Measurements from ENCODE around the gene TLE2. TPM values are rescaled to one million over a fixed set of nuclear protein-coding genes. Genes with fewer than 3 reads are reported as not detected.
"Not testable (repeated sequence)": the region's sequence is repeated elsewhere in the genome, so short reads cannot be mapped to it uniquely, and the experiment has no call there.

Gene TLE2
- total RNA-seq, 1 donor from 2014 or later: 48.0 TPM

GRCh38 chr19:2998642-2999041 is 30.4 kb downstream of the TLE2 start:
- DNase-seq (ENCODE audit: low spot score): no peak
- intact Hi-C loops (cut with DNase I): no loop called here

GRCh38 chr19:2997720-2998119 is 31.4 kb downstream of the TLE2 start:
- DNase-seq (ENCODE audit: low spot score): no peak
- intact Hi-C loops (cut with DNase I): no loop called here

DNA sequence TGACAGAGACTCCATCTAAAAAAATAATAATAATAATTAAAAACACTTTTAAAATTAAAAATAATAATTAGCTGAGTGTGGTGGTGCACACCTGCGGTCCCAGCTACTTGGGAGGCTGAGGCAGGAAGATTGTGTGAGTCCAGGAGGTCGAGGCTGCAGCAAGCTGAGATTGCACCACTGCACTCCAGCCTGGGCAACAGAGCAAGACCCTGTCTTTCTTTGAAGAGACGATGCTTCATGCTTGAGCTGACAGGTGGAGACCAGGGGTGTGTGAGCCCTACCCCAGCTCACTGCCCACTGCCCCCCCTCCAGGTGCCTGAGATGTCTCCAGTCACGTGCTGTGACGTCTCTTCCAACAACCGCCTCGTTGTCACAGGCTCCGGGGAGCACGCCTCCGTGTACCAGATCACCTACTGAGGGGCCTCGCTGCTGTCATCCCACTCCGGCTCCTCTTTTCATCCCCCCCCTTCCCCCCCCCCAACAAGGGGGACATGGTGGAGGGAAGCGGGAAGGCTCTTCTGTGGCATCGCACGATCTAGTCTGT is 34.4 kb downstream of the TLE2 start:
- DNase-seq (ENCODE audit: low spot score): no peak
- intact Hi-C loops (cut with DNase I): no loop called here

- intact Hi-C loops (cut with DNase I): no loop called here
These were observed 35.5 kb downstream of the TLE2 start for GRCh38 chr19:2993579-2993978.

DNA sequence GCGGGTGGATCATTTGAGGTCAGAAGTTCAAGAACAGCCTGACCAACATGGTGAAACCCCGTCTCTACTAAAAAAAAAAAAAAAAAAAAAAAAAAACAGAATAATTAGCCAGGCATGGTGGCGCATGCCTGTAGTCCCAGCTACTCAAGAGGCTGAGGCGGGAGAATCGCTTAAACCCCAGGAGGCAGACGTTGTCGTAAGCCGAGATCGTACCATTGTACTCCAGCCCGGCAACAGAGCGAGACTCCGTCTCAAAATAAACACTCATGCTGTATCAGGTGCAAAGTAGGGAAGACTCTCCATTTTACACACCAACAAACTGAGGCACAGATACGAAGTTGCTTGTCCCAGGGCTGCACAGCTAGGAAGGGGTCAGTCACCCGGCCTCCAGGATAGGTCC is 36.1 kb downstream of the TLE2 start:
- DNase-seq (ENCODE audit: low spot score): no peak
- intact Hi-C loops (cut with DNase I): no loop called here

More at GRCh38 chr19:2993579-2993978, 35.5 kb downstream of the TLE2 start:
- DNase-seq (ENCODE audit: low spot score): no peak

- DNase-seq (ENCODE audit: low spot score); intact Hi-C loops (cut with DNase I): not testable (repeated sequence)
These were observed 36.7 kb downstream of the TLE2 start for GRCh38 chr19:2992333-2992732.

DNA sequence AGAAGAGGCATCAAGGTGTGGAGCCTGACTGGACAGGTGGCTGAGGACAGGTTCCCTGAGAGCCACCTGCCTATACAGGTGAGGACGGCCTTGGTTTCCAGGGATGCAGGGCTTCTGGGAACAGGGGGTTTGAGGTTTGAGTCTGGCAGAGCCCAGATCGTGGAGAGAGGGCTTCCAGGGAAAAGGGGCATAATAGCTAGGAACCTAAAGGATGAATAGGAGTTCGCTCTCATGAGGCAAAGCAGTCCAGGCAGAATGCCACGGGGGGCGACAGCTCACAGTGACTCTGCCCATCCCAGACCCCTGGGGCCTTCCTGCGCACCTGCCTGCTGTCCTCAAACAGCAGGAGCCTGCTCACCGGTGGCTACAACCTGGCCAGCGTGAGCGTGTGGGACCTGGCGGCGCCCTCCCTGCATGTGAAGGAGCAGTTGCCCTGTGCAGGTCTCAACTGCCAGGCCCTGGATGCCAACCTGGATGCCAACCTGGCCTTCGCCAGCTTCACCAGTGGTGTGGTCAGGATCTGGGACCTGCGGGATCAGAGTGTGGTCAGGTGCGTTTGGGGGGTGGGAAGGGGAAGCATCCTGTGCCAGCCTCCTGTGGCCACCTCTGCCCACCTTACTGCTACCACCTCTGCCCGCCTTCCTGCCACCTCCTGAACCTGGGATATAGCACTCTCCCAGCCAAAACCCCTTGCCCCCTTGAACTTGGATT is 39.7 kb downstream of the TLE2 start:
- intact Hi-C loops (cut with DNase I): loop anchor here (5.0 kb wide), 1 partner anchor 38 kb away; the partner anchor contains the start of gene TLE2
- no peak for DNase-seq (ENCODE audit: low spot score)

DNA sequence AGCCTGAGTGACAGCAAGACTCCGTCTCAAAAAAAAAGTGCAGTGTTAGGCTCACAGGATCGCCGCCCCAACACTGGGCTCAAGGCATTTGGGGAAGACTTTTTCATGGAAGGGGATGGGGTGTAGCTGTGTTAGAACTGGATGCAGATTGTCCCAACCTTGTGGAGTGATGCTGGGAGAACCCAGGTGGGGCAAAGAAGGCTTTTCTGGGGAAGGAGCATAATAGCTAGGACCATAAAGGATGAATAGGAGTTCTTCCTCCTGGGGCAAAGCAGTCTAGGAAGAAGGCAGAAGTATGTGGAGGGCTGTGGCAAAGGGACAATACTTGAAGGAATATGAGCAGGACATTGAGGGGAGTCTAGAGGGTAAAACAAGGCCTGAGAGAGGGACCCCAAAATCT is 40.5 kb downstream of the TLE2 start:
- no peak for DNase-seq (ENCODE audit: low spot score)
- intact Hi-C loops (cut with DNase I): loop anchor here (5.0 kb wide), 1 partner anchor 39 kb away; the partner anchor contains the start of gene TLE2

GRCh38 chr19:2987797-2988196 is 41.3 kb downstream of the TLE2 start:
- intact Hi-C loops (cut with DNase I): loop anchor here (5.0 kb wide), 1 partner anchor 40 kb away; the partner anchor contains the start of gene TLE2
- no peak for DNase-seq (ENCODE audit: low spot score)

- intact Hi-C loops (cut with DNase I): loop anchor here (5.0 kb wide), 1 partner anchor 40 kb away; the partner anchor contains the start of gene TLE2
- no peak for DNase-seq (ENCODE audit: low spot score)
These were observed 42.0 kb downstream of the TLE2 start for GRCh38 chr19:2986951-2987524.

DNA sequence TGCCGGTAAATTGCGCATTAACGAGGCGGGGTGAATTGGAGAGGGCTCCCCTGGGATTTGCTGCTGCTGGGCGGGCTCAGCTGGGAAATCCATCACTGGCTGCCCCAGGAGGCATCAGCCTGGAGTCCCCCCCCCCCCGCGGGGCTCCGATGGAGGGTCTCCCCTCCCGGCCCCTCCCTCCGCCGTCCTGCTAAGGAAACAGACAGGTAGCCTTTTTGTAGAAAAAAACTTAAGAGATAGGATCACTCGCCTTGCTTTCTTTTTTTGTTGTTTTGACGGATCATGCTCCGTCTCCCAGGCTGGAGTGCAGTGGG is 44.9 kb downstream of the TLE2 start:
- intact Hi-C loops (cut with DNase I): no loop called here
- DNase-seq (ENCODE audit: low spot score): no peak

DNA sequence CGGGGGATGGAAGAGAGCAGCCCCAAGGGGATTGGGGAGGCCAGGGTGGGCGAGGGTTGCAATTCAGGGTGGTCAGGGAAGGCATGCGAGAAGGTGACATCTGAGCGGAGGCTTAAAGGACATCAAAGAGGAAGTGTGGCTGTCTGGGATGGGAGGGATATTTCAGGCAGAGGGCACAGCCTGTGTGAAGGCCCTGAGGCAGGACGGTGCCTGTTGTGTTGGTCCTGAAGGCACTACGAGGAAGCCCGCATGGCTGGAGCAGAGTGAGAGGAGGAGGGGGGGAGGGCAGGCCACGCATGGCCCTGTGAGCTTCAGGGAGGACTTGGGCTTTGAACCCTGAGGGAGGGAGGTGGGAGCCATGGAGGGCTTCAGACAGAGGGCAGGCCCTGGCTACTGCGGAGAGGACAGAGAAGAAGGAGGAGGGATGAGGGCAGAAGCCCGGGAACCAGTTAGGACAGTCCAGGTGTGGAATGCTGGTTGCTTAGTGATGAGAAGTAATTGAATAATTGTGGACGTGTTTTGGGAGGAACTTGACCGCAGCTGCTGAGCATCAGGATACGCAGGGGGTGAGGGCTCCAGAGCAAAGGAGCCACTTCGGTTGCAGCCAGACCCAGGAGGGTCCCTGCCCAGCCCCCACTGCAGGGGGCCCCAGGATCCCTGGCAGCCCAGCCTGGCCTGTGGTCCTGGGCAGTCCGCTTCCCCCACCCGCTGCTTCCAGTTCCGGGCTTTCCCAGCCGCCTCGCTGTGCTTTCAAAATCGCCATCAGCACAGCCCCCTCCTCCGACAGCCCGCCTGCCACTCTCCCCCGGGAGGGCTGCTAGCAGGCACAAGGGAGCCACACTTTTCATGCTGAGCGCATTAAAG is 45.5 kb downstream of the TLE2 start:
- DNase-seq (ENCODE audit: low spot score): peak; percentile 78
- intact Hi-C loops (cut with DNase I): no loop called here

DNA sequence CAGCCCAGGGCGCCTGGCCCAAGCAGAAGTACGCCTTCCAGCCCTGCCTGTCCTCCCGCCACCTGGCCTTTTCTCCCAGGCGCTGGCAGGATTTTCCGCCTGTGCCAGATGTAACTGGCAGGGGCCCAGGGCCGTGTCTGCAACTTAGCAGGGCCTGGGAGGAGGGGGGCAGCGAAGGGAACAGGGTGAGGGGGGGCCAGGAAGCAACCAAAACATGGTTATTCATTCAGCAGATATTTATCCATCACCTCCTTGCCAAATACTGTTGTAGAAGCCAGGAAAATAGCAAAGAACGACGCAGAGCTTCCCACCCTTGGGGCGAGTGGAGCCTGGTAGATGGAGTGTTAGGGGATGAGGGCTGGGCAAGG is 46.1 kb downstream of the TLE2 start:
- peak; percentile 89 for DNase-seq (ENCODE audit: low spot score)

GRCh38 chr19:2982561-2982960 is 46.5 kb downstream of the TLE2 start:
- DNase-seq (ENCODE audit: low spot score): no peak
- intact Hi-C loops (cut with DNase I): no loop called here

More for the DNA sequence above, 46.1 kb downstream of the TLE2 start:
- intact Hi-C loops (cut with DNase I): no loop called here

DNA sequence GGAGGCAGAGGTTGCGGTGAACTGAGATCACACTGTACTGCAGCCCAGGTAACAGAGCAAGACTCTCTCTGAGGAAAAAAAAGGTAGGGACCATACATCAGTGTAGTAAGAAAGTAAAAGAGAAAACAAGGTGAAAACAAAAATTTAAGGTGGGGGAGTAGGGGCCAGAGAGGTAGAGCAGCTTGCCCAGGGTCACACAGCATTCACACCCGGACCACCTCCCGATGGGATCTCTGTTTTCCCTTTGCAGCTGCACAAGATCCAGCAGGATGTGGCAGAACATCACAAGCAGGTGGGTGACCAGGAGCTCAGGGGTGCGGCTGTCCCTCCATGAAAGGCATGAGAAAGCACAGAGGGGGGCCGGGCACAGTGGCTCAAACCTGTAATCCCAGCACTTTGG is 47.2 kb downstream of the TLE2 start:
- intact Hi-C loops (cut with DNase I): no loop called here
- DNase-seq (ENCODE audit: low spot score): no peak

DNA sequence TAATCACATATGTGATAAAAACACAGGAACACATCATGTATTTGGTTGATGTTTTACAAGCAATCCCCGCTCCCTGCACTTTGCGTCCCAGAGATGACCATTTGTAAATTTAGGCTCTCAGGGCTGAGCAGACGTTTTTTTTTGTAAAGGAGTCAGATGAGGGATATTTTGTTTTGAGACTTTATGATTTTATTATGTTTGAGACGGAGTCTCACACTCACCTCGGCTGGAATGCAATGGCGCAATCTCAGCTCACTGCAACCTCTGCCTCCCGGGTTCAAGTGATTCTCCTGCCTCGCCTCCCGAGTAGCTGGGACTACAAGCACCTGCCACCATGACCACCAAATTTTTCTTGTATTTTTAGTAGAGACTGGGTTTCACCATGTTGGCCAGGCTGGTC is 50.3 kb downstream of the TLE2 start:
- intact Hi-C loops (cut with DNase I): loop anchor here (5.0 kb wide), 1 partner anchor 84 kb away; the partner anchor contains the start of gene TLE5
- DNase-seq (ENCODE audit: low spot score): no peak

GRCh38 chr19:2978166-2978767 is 50.8 kb downstream of the TLE2 start:
- DNase-seq (ENCODE audit: low spot score): no peak
- intact Hi-C loops (cut with DNase I): loop anchor here (5.0 kb wide), 1 partner anchor 84 kb away; the partner anchor contains the start of gene TLE5

- intact Hi-C loops (cut with DNase I): loop anchor here (5.0 kb wide), 1 partner anchor 85 kb away; the partner anchor contains the start of gene TLE5
- no peak for DNase-seq (ENCODE audit: low spot score)
These were observed 51.3 kb downstream of the TLE2 start for GRCh38 chr19:2977746-2978138.

GRCh38 chr19:2977001-2977745 is 51.9 kb downstream of the TLE2 start, which contains the start of gene TLE6:
Gene TLE6, plus strand, starts transcription at chr19:2977564. Its CDS starts 670 bp downstream, at chr19:2978234.
- intact Hi-C loops (cut with DNase I): loop anchor here (5.0 kb wide), 1 partner anchor 85 kb away; the partner anchor contains the start of gene TLE5
- peak; percentile 96 for DNase-seq (ENCODE audit: low spot score)
